Stimulated activated naive CD4-positive, alpha-beta T cell (primary cell): ENCODE data around the gene ERICH6.
"Not testable (repeated sequence)": the region's sequence is repeated elsewhere in the genome, so short reads cannot be mapped to it uniquely, and the experiment has no call there.

ENCODE experiments used
- DNase-seq, 6 experiments: peaks; one replicate each; lab custom pipeline; 2025; lab: John Stamatoyannopoulos, UW

ERICH6 gene

GRCh38 chr3:150682279-150682678 is 21.4 kb downstream of the ERICH6 start:
- DNase-seq = no peak

- DNase-seq = no peak
These were observed 22.7 kb downstream of the ERICH6 start for GRCh38 chr3:150681057-150681456.

- no peak for DNase-seq
These were observed 23.2 kb downstream of the ERICH6 start for GRCh38 chr3:150680562-150680961.

- DNase-seq = no peak
These were observed 28.1 kb downstream of the ERICH6 start for GRCh38 chr3:150675587-150675986.

- no peak for DNase-seq
These were observed 29.8 kb downstream of the ERICH6 start for GRCh38 chr3:150673966-150674365.

GRCh38 chr3:150666167-150666566 is 37.6 kb downstream of the ERICH6 start:
- no peak for DNase-seq

GRCh38 chr3:150663461-150663860 is 40.3 kb downstream of the ERICH6 start:
- DNase-seq = no peak

- no peak for DNase-seq
These were observed 41.1 kb downstream of the ERICH6 start for GRCh38 chr3:150662410-150663200.

GRCh38 chr3:150656316-150656715 is 47.4 kb downstream of the ERICH6 start:
- DNase-seq = no peak

GRCh38 chr3:150653110-150653561 is 50.6 kb downstream of the ERICH6 start:
- no peak for DNase-seq

- DNase-seq = no peak
These were observed 63.5 kb downstream of the ERICH6 start for GRCh38 chr3:150640256-150640655.

- DNase-seq = no peak
These were observed 64.5 kb downstream of the ERICH6 start for GRCh38 chr3:150639262-150639661.

GRCh38 chr3:150636258-150636657 is 67.5 kb downstream of the ERICH6 start:
- no peak for DNase-seq

- DNase-seq = peak in 1 of 6 experiments; percentile 6
These were observed 68.2 kb downstream of the ERICH6 start for GRCh38 chr3:150635526-150635925.

- no peak for DNase-seq
These were observed 68.6 kb downstream of the ERICH6 start for GRCh38 chr3:150635076-150635475.

GRCh38 chr3:150631515-150632221 is 72.1 kb downstream of the ERICH6 start:
- no peak for DNase-seq

- no peak for DNase-seq
These were observed 76.2 kb downstream of the ERICH6 start for GRCh38 chr3:150627557-150627956.

GRCh38 chr3:150626148-150626930 is 77.4 kb downstream of the ERICH6 start:
- no peak for DNase-seq

- DNase-seq = no peak
These were observed 79.8 kb downstream of the ERICH6 start for GRCh38 chr3:150623945-150624344.

- not testable (repeated sequence) for DNase-seq
These were observed 80.8 kb downstream of the ERICH6 start for GRCh38 chr3:150622955-150623354.

- no peak for DNase-seq
These were observed 83.6 kb downstream of the ERICH6 start for GRCh38 chr3:150620002-150620689.
